Activated CD4-positive, alpha-beta T cell treated with anti-CD3 and anti-CD28 coated beads for 48 hours (primary cell): ENCODE measurements around the gene ANKRD17.
"Not testable (repeated sequence)": the region's sequence is repeated elsewhere in the genome, so short reads cannot be mapped to it uniquely, and the experiment has no call there.

Source experiments
- DNase-seq: peaks from one replicate; pipeline ENCODE4 v3.0.0-alpha.2; 2020

ANKRD17 gene

DNA sequence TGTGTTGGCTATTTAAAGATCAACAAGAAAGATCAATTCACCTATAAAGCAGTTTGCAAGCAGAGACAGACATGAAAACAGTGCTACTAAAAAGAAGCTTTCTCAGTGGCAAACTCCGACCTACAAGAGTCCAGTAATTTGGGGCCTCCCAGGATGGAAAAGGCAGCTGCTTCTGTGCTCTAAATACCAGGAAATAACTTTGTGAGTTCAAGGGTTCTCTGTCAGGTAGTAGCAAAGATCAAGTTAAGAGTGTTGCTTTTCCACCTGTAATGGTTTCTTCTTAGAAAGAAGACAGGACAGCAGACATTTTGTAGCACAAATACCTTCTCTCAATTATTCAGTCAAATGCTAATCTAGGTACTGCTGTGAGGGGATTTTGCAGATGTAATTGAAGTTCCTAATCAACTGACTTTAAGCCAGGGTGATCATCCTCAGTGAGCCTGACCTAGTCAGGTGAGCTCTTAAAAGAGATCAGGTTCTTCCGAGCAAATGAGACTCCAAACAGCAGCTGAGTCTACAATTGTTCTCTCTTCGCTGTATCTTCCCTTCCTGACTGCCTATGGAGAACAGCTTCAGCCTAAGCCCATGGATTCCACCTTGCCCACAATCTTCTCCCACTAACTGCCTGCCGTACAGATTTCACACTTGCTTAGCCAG lies 13.5 kb downstream of the ANKRD17 start:
- no peak for DNase-seq

- no peak for DNase-seq
Measured at GRCh38 chr4:73237044-73237443, 21.6 kb downstream of the ANKRD17 start.

GRCh38 chr4:73236151-73236550 lies 22.4 kb downstream of the ANKRD17 start:
- no peak for DNase-seq

DNA sequence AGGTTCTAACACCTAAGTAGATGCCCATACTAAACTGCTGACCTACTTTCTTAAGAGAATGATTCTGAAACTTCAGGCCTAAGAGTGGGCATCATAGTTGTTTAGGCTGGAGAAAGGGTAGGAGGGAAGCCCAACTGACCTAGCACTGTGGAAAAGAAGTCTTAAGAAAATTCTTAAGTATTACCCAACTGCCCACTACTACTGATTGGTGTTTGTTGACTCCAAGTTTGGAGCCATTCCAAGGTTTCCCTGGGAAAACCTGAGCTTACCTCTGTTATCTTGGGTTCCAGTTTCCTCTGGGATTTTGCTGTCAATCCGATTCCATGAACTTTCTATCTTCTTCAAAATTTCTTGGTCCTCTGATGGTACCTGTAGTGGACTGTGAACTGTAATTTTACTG lies 23.9 kb downstream of the ANKRD17 start:
- no peak for DNase-seq

GRCh38 chr4:73231518-73232487 lies 26.8 kb downstream of the ANKRD17 start:
- no peak for DNase-seq

- no peak for DNase-seq
Measured at GRCh38 chr4:73230865-73231517, 27.6 kb downstream of the ANKRD17 start.

GRCh38 chr4:73228800-73229199 lies 29.8 kb downstream of the ANKRD17 start:
- not testable (repeated sequence) for DNase-seq

GRCh38 chr4:73224886-73225285 lies 33.7 kb downstream of the ANKRD17 start:
- DNase-seq, result no peak

DNA sequence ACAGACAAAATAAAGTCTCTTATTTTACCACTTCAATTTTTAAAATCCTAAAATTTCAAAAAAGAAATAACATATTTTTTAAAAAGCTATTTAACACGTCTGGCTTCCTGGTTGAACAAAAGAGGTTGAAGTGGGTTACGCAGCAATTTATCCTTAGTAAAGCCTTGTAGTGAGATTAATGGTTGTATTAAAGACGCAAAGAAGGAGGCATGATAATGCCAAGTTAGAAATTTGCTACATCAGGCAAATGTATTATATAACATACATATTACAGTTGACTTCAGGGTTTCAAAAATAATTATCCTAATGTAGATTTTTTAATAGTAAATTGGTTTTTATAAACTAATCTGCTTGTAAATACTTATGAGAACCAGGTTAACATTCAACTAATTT lies 35.3 kb downstream of the ANKRD17 start:
- DNase-seq, result no peak

DNA sequence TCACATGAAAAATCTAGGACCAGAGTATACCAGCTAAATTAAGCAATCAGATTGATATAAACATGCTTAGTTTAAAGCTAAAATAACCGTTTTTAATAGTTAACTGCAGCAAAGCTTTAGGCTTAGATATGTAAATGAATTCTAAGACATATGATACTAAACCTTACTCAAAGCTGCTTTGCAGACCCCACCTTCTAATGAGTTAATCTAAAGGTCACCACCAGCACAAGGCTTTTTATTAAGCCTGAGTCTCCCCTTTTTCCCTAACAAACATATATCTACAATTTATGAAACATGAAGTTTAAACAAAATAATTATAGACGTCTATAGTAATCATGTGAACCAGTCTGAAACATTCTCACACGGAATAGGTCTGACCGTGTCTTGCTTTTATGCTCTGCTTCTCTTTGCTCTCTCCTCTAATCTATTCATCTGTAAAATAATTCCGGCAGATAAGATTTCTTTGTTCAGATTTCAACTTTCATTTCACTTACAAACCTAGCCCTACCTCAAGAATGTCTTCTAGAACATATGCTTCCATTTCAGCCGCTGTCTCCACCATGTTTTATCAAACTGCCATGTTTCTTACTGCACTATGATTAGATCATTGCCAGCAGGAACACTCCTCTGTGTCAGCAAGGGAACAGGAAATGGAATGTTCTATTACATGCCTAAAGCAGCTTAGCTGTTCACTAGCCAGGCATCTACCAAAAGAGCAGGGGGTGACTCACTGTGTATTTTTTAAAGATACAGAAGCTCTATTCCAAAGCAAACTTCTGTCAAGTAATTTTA lies 35.9 kb downstream of the ANKRD17 start:
- DNase-seq, result peak; percentile 48

DNA sequence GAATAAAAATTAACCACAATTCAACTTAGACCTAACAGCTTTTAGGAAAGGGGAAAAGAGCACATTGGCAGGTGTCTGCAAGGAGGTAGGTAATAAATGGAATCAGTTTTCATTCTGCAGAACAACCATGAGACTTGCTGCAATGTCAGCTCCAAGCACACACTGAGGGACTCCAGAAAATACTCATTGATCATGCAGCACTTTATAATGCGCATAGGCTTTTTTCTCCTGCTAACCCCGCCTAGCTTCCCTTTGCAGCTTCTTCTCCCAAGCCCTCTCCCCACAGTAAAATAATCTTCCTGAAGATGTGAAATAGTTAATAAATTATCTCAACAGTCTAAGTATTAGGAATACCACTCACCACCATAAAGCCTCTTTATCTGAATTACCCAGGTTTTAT lies 36.9 kb downstream of the ANKRD17 start:
- no peak for DNase-seq

DNA sequence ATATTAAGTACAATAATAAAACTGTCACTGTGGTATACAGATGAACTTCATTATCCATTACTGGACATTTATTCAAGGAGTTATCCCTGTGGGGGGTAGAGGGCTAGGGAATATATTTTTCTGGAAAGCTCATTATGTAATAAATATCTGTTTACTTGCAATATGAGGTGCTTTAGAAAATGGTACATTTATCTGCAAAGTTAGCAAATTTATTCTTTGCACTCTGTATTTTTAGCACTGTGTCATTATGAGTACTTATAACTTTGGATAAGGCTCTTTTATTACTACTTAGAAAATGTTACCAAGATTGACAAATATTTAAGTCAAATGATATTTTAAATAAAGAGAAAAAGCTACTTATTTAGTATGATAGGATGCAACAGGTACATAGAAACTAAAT lies 37.8 kb downstream of the ANKRD17 start:
- no peak for DNase-seq

GRCh38 chr4:73213916-73214653 lies 44.5 kb downstream of the ANKRD17 start:
- DNase-seq, result no peak

DNA sequence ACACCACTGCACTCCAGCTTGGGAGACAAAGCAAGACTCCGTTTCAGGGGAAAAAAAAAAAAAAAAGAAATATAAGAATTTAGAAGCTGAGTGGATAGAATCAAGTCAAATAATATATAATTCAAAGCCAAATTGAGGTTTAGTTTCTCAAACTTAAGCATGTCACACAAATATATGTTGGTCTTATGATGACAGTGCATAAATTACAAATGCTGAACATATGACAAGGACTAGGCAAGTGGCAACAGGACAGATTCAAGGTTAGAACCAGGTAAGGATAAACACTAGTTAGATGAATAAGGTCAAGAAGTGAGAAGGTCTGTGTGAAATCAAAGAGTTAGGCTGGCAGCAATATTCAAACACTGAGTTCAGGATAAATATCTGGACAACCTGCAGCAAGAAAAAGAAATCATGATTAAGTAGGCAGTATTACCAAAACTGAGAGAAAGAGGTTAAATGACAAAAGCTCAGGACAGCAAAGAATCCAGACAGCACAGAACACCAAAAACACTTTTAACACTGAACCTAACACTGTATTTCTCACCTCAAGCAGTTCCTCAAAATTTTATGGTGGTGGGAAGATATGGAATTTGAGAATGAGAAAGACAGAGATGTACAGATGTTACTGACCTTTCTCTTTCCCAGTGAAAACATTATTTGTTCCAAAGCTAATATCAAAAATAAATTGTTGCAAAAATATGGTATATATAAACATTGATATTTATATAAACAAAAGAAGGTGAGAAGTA lies 45.4 kb downstream of the ANKRD17 start:
- no peak for DNase-seq

DNA sequence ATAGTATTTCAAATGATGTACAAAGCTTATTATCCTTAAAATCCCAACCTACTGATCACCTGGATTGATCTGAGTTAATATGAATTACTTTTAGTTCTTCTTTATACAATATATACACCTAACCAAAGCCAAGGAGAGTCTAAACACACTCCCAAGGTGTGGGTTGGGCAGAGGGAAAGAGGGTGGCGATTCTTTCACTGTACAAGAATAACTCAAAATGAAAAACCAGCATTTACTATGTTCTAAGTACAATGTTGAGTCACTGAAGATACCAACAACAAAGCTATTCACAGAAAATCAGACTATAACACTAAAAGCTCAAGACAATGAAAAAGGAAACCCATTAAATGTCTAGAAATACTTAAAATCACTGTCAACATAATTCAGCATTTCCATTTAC lies 46.6 kb downstream of the ANKRD17 start:
- DNase-seq, result no peak

GRCh38 chr4:73208376-73208775 lies 50.2 kb downstream of the ANKRD17 start:
- DNase-seq, result no peak

- DNase-seq, result no peak
Measured at GRCh38 chr4:73206236-73206635, 52.4 kb downstream of the ANKRD17 start.

- no peak for DNase-seq
Measured at GRCh38 chr4:73205482-73205881, 53.1 kb downstream of the ANKRD17 start.

DNA sequence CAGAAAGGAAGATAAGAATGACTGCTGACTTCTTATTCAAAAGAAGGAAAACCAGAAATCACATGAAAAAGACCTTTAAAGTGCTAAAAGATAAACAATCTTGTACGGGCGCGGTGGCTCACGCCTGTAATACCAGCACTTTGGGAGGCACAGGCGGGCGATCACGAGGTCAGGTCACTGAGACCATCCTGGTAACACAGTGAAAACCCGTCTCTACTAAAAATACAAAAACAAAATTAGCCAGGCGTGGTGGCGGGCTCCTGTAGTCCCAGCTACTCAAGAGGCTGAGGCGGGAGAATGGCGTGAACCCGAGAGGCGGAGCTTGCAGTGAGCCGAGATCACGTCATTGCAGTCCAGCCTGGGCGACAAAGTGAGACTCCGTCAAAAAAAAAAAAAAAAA lies 54.6 kb downstream of the ANKRD17 start:
- not testable (repeated sequence) for DNase-seq

DNA sequence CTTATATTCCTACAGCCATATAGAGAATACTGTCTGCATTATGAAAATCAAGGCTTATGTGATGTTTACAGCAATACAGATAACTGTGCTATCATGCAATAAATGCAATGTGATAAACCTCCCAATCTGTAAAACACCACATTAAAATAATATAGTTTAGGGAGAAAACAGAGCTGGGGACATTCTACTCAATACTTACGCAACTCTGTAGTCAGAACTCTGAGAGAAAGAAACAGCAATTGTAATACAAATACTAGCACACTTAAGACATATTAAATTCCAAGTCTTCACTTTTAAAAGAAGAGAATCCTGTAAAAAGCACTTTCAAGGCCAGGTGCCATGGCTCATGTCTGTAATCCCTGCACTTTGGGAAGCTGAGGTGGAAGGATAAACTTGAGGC lies 61.4 kb downstream of the ANKRD17 start:
- no peak for DNase-seq

GRCh38 chr4:73194064-73194463 lies 64.5 kb downstream of the ANKRD17 start:
- no peak for DNase-seq
